Activated gamma-delta T cell treated with anti-CD3 and anti-CD28 coated beads, Interleukin-2, amount 50 U/mL, for 16 hours (primary cell): ENCODE results near the gene MYO3B.
"Not testable (repeated sequence)": the region's sequence is repeated elsewhere in the genome, so short reads cannot be mapped to it uniquely, and the experiment has no call there.

Experiments used
- DNase-seq: peaks from one replicate; pipeline ENCODE4 v3.0.0-alpha.2; 2020; ENCODE audit warnings: low read depth

Gene MYO3B

GRCh38 chr2:170512266-170512665 is 334.3 kb downstream of the MYO3B start:
- DNase-seq: no peak

- no peak for DNase-seq
These were observed 336.2 kb downstream of the MYO3B start for GRCh38 chr2:170514140-170514539.

GRCh38 chr2:170517538-170517937 is 339.6 kb downstream of the MYO3B start:
- DNase-seq: no peak

- DNase-seq: no peak
These were observed 341.0 kb downstream of the MYO3B start for GRCh38 chr2:170518911-170519310.

- DNase-seq: no peak
These were observed 343.4 kb downstream of the MYO3B start for GRCh38 chr2:170521299-170521698.

GRCh38 chr2:170523506-170523905 is 345.6 kb downstream of the MYO3B start:
- no peak for DNase-seq

- no peak for DNase-seq
These were observed 347.1 kb downstream of the MYO3B start for GRCh38 chr2:170524828-170525565.

- no peak for DNase-seq
These were observed 347.6 kb downstream of the MYO3B start for GRCh38 chr2:170525566-170525900.

- no peak for DNase-seq
These were observed 352.4 kb downstream of the MYO3B start for GRCh38 chr2:170530284-170530745.

- no peak for DNase-seq
These were observed 353.0 kb downstream of the MYO3B start for GRCh38 chr2:170530803-170531564.

GRCh38 chr2:170531876-170532275 is 353.9 kb downstream of the MYO3B start:
- DNase-seq: no peak

GRCh38 chr2:170533156-170533555 is 355.2 kb downstream of the MYO3B start:
- no peak for DNase-seq

- no peak for DNase-seq
These were observed 357.6 kb downstream of the MYO3B start for GRCh38 chr2:170535552-170535951.

- no peak for DNase-seq
These were observed 366.9 kb downstream of the MYO3B start for GRCh38 chr2:170544817-170545216.

GRCh38 chr2:170548304-170548703 is 370.4 kb downstream of the MYO3B start:
- no peak for DNase-seq

- DNase-seq: no peak
These were observed 372.6 kb downstream of the MYO3B start for GRCh38 chr2:170550501-170550900.

- DNase-seq: not testable (repeated sequence)
These were observed 374.0 kb downstream of the MYO3B start for GRCh38 chr2:170551899-170552298.

- no peak for DNase-seq
These were observed 375.8 kb downstream of the MYO3B start for GRCh38 chr2:170553748-170554147.

- DNase-seq: no peak
These were observed 376.5 kb downstream of the MYO3B start for GRCh38 chr2:170554278-170554955.

- DNase-seq: no peak
These were observed 385.0 kb downstream of the MYO3B start for GRCh38 chr2:170562928-170563327.

GRCh38 chr2:170563401-170563800 is 385.5 kb downstream of the MYO3B start:
- DNase-seq: no peak

- no peak for DNase-seq
These were observed 388.2 kb downstream of the MYO3B start for GRCh38 chr2:170566138-170566537.

GRCh38 chr2:170567429-170567828 is 389.5 kb downstream of the MYO3B start:
- no peak for DNase-seq
